CD4-positive, CD25-positive, alpha-beta regulatory T cell (primary cell): ENCODE data around the gene ESRRG. TPM values are rescaled to one million over a fixed set of nuclear protein-coding genes. Genes with fewer than 3 reads are reported as not detected.

Experiments used
- ATAC-seq, 2 donors: fragments of 150-1000 bp; cut with Tn5 transposase; one replicate each; pipeline ENCODE4 v1.10.0; 2021; ENCODE audit warnings: low read depth in 2 of 2, moderate number of reproducible peaks in 2 of 2, moderate library complexity in 1 of 2
- DNase-seq, 3 donors: peaks; one replicate each; pipeline versions ENCODE4 v3.0.0 to v3.0.0-alpha.2; 2012 to 2022; ENCODE audit warnings: mixed read lengths in 1 of 3
- H3K27ac ChIP-seq: one replicate; pipeline ENCODE4 v1.7.0; 2013; ENCODE audit warnings: mild to moderate bottlenecking, low read length; ENCODE audit not compliant: insufficient read depth, poor library complexity, severe bottlenecking
- H3K27me3 ChIP-seq: one replicate; pipeline ENCODE4 v1.7.0; 2013; ENCODE audit warnings: low read length; ENCODE audit not compliant: control insufficient read depth, insufficient read depth
- H3K36me3 ChIP-seq: one replicate; pipeline ENCODE4 v1.7.0; 2013; ENCODE audit warnings: mild to moderate bottlenecking, low read length, moderate library complexity; ENCODE audit not compliant: control insufficient read depth, insufficient read depth
- H3K4me1 ChIP-seq: 2 replicates; pipeline ENCODE4 v1.7.0; 2013; ENCODE audit warnings: mild to moderate bottlenecking, low read length; ENCODE audit not compliant: insufficient read depth, control insufficient read depth, poor library complexity, severe bottlenecking
- H3K4me3 ChIP-seq: one replicate; pipeline ENCODE4 v1.7.0; 2013; ENCODE audit warnings: low read depth, mild to moderate bottlenecking, low read length, moderate library complexity
- H3K9me3 ChIP-seq, 2 experiments: 1 replicate in 1 of 2; 2 replicates in 1 of 2; pipeline ENCODE4 v1.7.0; 2013; ENCODE audit warnings: low read length in 2 of 2, mild to moderate bottlenecking in 1 of 2, moderate library complexity in 1 of 2; ENCODE audit not compliant: control insufficient read depth in 2 of 2
- H3K27ac Mint-ChIP-seq, 3 donors: one replicate each; pipeline ENCODE4 v1.8.0; 2020 to 2022; ENCODE audit warnings: mild to moderate bottlenecking in 3 of 3, mixed read lengths in 3 of 3, moderate library complexity in 2 of 3
- H3K27me3 Mint-ChIP-seq: one replicate; pipeline ENCODE4 v1.8.0; 2022; ENCODE audit warnings: mild to moderate bottlenecking, mixed read lengths
- H3K36me3 Mint-ChIP-seq: one replicate; pipeline ENCODE4 v1.8.0; 2020; ENCODE audit warnings: mixed read lengths
- H3K4me1 Mint-ChIP-seq, 4 donors: one replicate each; pipeline ENCODE4 v1.8.0; 2020 to 2022; ENCODE audit warnings: mixed read lengths in 4 of 4, mild to moderate bottlenecking in 1 of 4
- H3K4me3 Mint-ChIP-seq, 4 donors: one replicate each; pipeline ENCODE4 v1.8.0; 2020 to 2022; ENCODE audit warnings: mild to moderate bottlenecking in 4 of 4, mixed read lengths in 4 of 4, moderate library complexity in 3 of 4
- H3K9me3 Mint-ChIP-seq, 7 donors: one replicate each; pipeline ENCODE4 v1.8.0; 2020 to 2022; ENCODE audit warnings: mixed read lengths in 7 of 7, mild to moderate bottlenecking in 3 of 7, moderate library complexity in 2 of 7
- polyA plus RNA-seq, 4 donors: library from polyadenylated mRNA; unstranded; fragments of 300-500 nt; fragmentation: Illumina TruSeq; gene quantifications; one replicate each; pipeline ENCODE4 v1.2.3, GENCODE V29; 2021
- total RNA-seq: library from RNA; stranded (reverse); gene quantifications from one replicate; pipeline ENCODE4 v1.2.3, GENCODE V29; 2022

ESRRG gene
- total and polyA plus RNA-seq, 5 donors from 2014 or later: not detected

- Histone ChIP-seq H3K4me1 (no peaks in the 10 kb centered on the region), H3K27me3 (no peaks in the 10 kb centered on the region), H3K4me3 (no peak overlapping the region), H3K27ac (no peak overlapping the region), H3K36me3 (no peaks in the 10 kb centered on the region), H3K9me3 (no peaks in the 10 kb centered on the region)
- Mint-ChIP-seq H3K36me3 (no peaks in the 10 kb centered on the region), H3K9me3 (peaks cover 0 to 5% (median 4%) of the 10 kb centered on the region in 7 donors), H3K4me3 (no peak overlapping the region), H3K4me1 (no peaks in the 10 kb centered on the region), H3K27ac (no peak overlapping the region), H3K27me3 (no peaks in the 10 kb centered on the region)
- DNase-seq: no peak
- ATAC-seq: no peak
These were observed 169.5 kb downstream of the ESRRG start for GRCh38 chr1:216553766-216554165.

- Histone ChIP-seq H3K27ac (no peak overlapping the region), H3K4me1 (no peaks in the 10 kb centered on the region), H3K36me3 (no peaks in the 10 kb centered on the region), H3K27me3 (no peaks in the 10 kb centered on the region), H3K9me3 (no peaks in the 10 kb centered on the region), H3K4me3 (no peak overlapping the region)
- Mint-ChIP-seq H3K36me3 (no peaks in the 10 kb centered on the region), H3K27ac (no peak overlapping the region), H3K27me3 (no peaks in the 10 kb centered on the region), H3K4me1 (no peaks in the 10 kb centered on the region), H3K4me3 (no peak overlapping the region), H3K9me3 (peaks cover 0 to 10% (median 4%) of the 10 kb centered on the region in 7 donors)
- DNase-seq: no peak
- no peak for ATAC-seq
These were observed 170.2 kb downstream of the ESRRG start for GRCh38 chr1:216553040-216553439.

- H3K27me3 ChIP-seq: no peaks in the 10 kb centered on the region
- H3K4me3 Mint-ChIP-seq: no peak overlapping the region
- no peak for ATAC-seq
These were observed 173.4 kb downstream of the ESRRG start for GRCh38 chr1:216549796-216550195.

GRCh38 chr1:216542741-216543140, 180.5 kb downstream of the ESRRG start:
- H3K27me3 Mint-ChIP-seq: no peaks in the 10 kb centered on the region
- peaks cover 0 to 7% (median 2%) of the 10 kb centered on the region in 7 donors for H3K9me3 Mint-ChIP-seq
- H3K4me3 Mint-ChIP-seq: no peak overlapping the region
- H3K27ac ChIP-seq: no peak overlapping the region
- H3K4me1 Mint-ChIP-seq: no peaks in the 10 kb centered on the region
- H3K36me3 Mint-ChIP-seq: no peaks in the 10 kb centered on the region
- ATAC-seq: no peak
- no peaks in the 10 kb centered on the region for H3K27me3 ChIP-seq
- no peak overlapping the region for H3K4me3 ChIP-seq
- H3K4me1 ChIP-seq: no peaks in the 10 kb centered on the region
- no peak overlapping the region for H3K27ac Mint-ChIP-seq
- no peaks in the 10 kb centered on the region for H3K36me3 ChIP-seq
- no peaks in the 10 kb centered on the region for H3K9me3 ChIP-seq
- DNase-seq: no peak

More at GRCh38 chr1:216549796-216550195, 173.4 kb downstream of the ESRRG start:
- no peaks in the 10 kb centered on the region for H3K4me1 Mint-ChIP-seq
- H3K9me3 Mint-ChIP-seq: peaks cover 0 to 12% (median 3%) of the 10 kb centered on the region in 7 donors
- no peaks in the 10 kb centered on the region for H3K27me3 Mint-ChIP-seq
- no peak for DNase-seq
- H3K4me3 ChIP-seq: no peak overlapping the region
- no peak overlapping the region for H3K27ac Mint-ChIP-seq
- H3K9me3 ChIP-seq: no peaks in the 10 kb centered on the region
- no peaks in the 10 kb centered on the region for H3K4me1 ChIP-seq
- H3K36me3 Mint-ChIP-seq: no peaks in the 10 kb centered on the region
- H3K36me3 ChIP-seq: no peaks in the 10 kb centered on the region
- H3K27ac ChIP-seq: no peak overlapping the region

GRCh38 chr1:216542263-216542662, 181.0 kb downstream of the ESRRG start:
- Histone ChIP-seq H3K9me3 (no peaks in the 10 kb centered on the region), H3K27ac (no peak overlapping the region), H3K36me3 (no peaks in the 10 kb centered on the region), H3K4me1 (no peaks in the 10 kb centered on the region), H3K27me3 (no peaks in the 10 kb centered on the region), H3K4me3 (no peak overlapping the region)
- H3K4me1 Mint-ChIP-seq: no peaks in the 10 kb centered on the region
- no peak for ATAC-seq
- H3K36me3 Mint-ChIP-seq: no peaks in the 10 kb centered on the region
- no peak overlapping the region for H3K27ac Mint-ChIP-seq
- H3K9me3 Mint-ChIP-seq: peaks cover 0 to 7% (median 2%) of the 10 kb centered on the region in 7 donors
- no peak for DNase-seq
- H3K4me3 Mint-ChIP-seq: no peak overlapping the region
- no peaks in the 10 kb centered on the region for H3K27me3 Mint-ChIP-seq

GRCh38 chr1:216535751-216536150, 187.5 kb downstream of the ESRRG start:
- no peaks in the 10 kb centered on the region for H3K27me3 Mint-ChIP-seq
- no peak overlapping the region for H3K27ac ChIP-seq
- DNase-seq: no peak
- H3K4me1 ChIP-seq: no peaks in the 10 kb centered on the region
- no peak overlapping the region for H3K4me3 ChIP-seq
- no peak for ATAC-seq
- H3K4me3 Mint-ChIP-seq: no peak overlapping the region
- H3K9me3 ChIP-seq: peaks cover 2 to 4% of the 10 kb centered on the region in 2 experiments
- no peaks in the 10 kb centered on the region for H3K36me3 Mint-ChIP-seq
- H3K27ac Mint-ChIP-seq: no peak overlapping the region
- no peaks in the 10 kb centered on the region for H3K27me3 ChIP-seq
- H3K4me1 Mint-ChIP-seq: peaks cover 0 to 6% (median 0%) of the 10 kb centered on the region in 4 donors
- peaks cover 2 to 13% (median 9%) of the 10 kb centered on the region in 7 donors for H3K9me3 Mint-ChIP-seq
- no peaks in the 10 kb centered on the region for H3K36me3 ChIP-seq

- H3K27me3 ChIP-seq: no peaks in the 10 kb centered on the region
- DNase-seq: no peak
- H3K4me3 Mint-ChIP-seq: no peak overlapping the region
- no peaks in the 10 kb centered on the region for H3K27me3 Mint-ChIP-seq
- H3K4me1 Mint-ChIP-seq: peaks cover 0 to 6% (median 0%) of the 10 kb centered on the region in 4 donors
- no peak overlapping the region for H3K27ac ChIP-seq
- no peak overlapping the region for H3K4me3 ChIP-seq
- no peak for ATAC-seq
- no peaks in the 10 kb centered on the region for H3K36me3 Mint-ChIP-seq
- no peaks in the 10 kb centered on the region for H3K36me3 ChIP-seq
- no peaks in the 10 kb centered on the region for H3K4me1 ChIP-seq
- no peak overlapping the region for H3K27ac Mint-ChIP-seq
- H3K9me3 ChIP-seq: peaks cover 2 to 4% of the 10 kb centered on the region in 2 experiments
- peaks cover 2 to 13% (median 8%) of the 10 kb centered on the region in 7 donors for H3K9me3 Mint-ChIP-seq
These were observed 188.2 kb downstream of the ESRRG start for GRCh38 chr1:216535059-216535458.

- Histone ChIP-seq H3K27ac (no peak overlapping the region), H3K4me1 (no peaks in the 10 kb centered on the region), H3K9me3 (peaks cover 2 to 4% of the 10 kb centered on the region in 2 experiments), H3K36me3 (no peaks in the 10 kb centered on the region), H3K27me3 (no peaks in the 10 kb centered on the region), H3K4me3 (no peak overlapping the region)
- H3K4me1 Mint-ChIP-seq: peaks cover 0 to 6% (median 0%) of the 10 kb centered on the region in 4 donors
- H3K9me3 Mint-ChIP-seq: peaks cover 2 to 11% (median 5%) of the 10 kb centered on the region in 7 donors
- no peaks in the 10 kb centered on the region for H3K27me3 Mint-ChIP-seq
- DNase-seq: no peak
- H3K27ac Mint-ChIP-seq: no peak overlapping the region
- ATAC-seq: no peak
- no peak overlapping the region for H3K4me3 Mint-ChIP-seq
- no peaks in the 10 kb centered on the region for H3K36me3 Mint-ChIP-seq
These were observed 189.5 kb downstream of the ESRRG start for GRCh38 chr1:216533776-216534175.
